GM20000 (cell line): ENCODE results near the gene MAPK8IP3.

Experiments used
- DNase-seq: peaks from one replicate; pipeline ENCODE4 v3.0.0; 2012; ENCODE audit warnings: low spot score
- CTCF ChIP-seq: IDR thresholded peaks from 2 replicates; pipeline ENCODE4 v1.5.1; 2012; ENCODE audit warnings: mild to moderate bottlenecking, control low read depth; ENCODE audit errors: extremely low read depth, missing control alignments

MAPK8IP3 gene

GRCh38 chr16:1749152-1750117 lies 43.4 kb downstream of the MAPK8IP3 start:
- no peak for DNase-seq
- TF ChIP-seq CTCF, result no peak

- no peak for DNase-seq
- TF ChIP-seq CTCF, result no peak
Measured at GRCh38 chr16:1751946-1752345, 46.0 kb downstream of the MAPK8IP3 start.

GRCh38 chr16:1752853-1753252 lies 46.9 kb downstream of the MAPK8IP3 start:
- DNase-seq, result no peak
- no peak for TF ChIP-seq CTCF

GRCh38 chr16:1754204-1754603 lies 48.2 kb downstream of the MAPK8IP3 start:
- DNase-seq, result no peak
- TF ChIP-seq CTCF, result no peak

GRCh38 chr16:1757714-1758461 lies 51.9 kb downstream of the MAPK8IP3 start:
- no peak for TF ChIP-seq CTCF

GRCh38 chr16:1758923-1759322 lies 52.9 kb downstream of the MAPK8IP3 start:
- TF ChIP-seq CTCF, result no peak

More at GRCh38 chr16:1757714-1758461, 51.9 kb downstream of the MAPK8IP3 start:
- DNase-seq, result no peak

GRCh38 chr16:1759511-1759910 lies 53.5 kb downstream of the MAPK8IP3 start:
- DNase-seq, result no peak
- TF ChIP-seq CTCF, result no peak

More at GRCh38 chr16:1758923-1759322, 52.9 kb downstream of the MAPK8IP3 start:
- DNase-seq, result no peak
